GM12878 (cell line): ENCODE data around the gene SLU7. TPM values are rescaled to one million over a fixed set of nuclear protein-coding genes. Genes with fewer than 3 reads are reported as not detected.

ENCODE experiments used
- ATAC-seq: fragments of 200-7000 bp; cut with Tn5 transposase; 3 replicates; pipeline ENCODE4 v1.9.1; 2020; ENCODE audit warnings: mild to moderate bottlenecking, moderate library complexity
- BruUV-seq: library from RNA; stranded (reverse); fragments of 400-500 nt; replicated peaks from 2 replicates; lab custom pipeline; 2021; lab: Mats Ljungman, UMichigan
- CTCF ChIA-PET: fragments of 300-600 bp; sonication (Branson Sonifier 250); formaldehyde crosslinking; extraction: SDS; loops from one replicate; lab custom pipeline; 2021; ENCODE audit warnings: inconsistent platforms; lab: Yijun Ruan, JAX
- POLR2A ChIA-PET: fragments of 350-600 bp; formaldehyde crosslinking; extraction: SDS; loops from one replicate; lab custom pipeline; 2021; ENCODE audit warnings: inconsistent platforms; lab: Charles Lee
- RAD21 ChIA-PET: fragments of 300-600 bp; sonication (Branson Sonifier 250); formaldehyde crosslinking; loops from one replicate; lab custom pipeline; 2023; ENCODE audit warnings: antibody characterized with exemption; ENCODE audit not compliant: unreplicated experiment; lab: Charles Lee
- SMC1A ChIA-PET: fragments of 300-600 bp; sonication (Branson Sonifier 250); formaldehyde crosslinking; loops from one replicate; lab custom pipeline; 2023; ENCODE audit not compliant: unreplicated experiment, uncharacterized antibody; lab: Charles Lee
- DNase-seq: peaks from one replicate; pipeline ENCODE4 v3.0.0-alpha.2; 2011; ENCODE audit warnings: low read depth, low spot score
- FAIRE-seq: peaks from 3 replicates; lab custom pipeline; 2011; peaks lifted over from hg19 to GRCh38; lab: Jason Lieb, UNC
- H2AFZ ChIP-seq: 2 replicates; pipeline ENCODE4 v1.6.0; 2011; ENCODE audit warnings: low read depth, low read length, control low read depth; ENCODE audit not compliant: control insufficient read depth
- H3K27ac ChIP-seq: 2 replicates; pipeline ENCODE4 v1.5.1; 2011; ENCODE audit warnings: control low read depth; ENCODE audit not compliant: control insufficient read depth, insufficient read depth
- H3K27me3 ChIP-seq, 2 experiments: replicated peaks in 1 of 2; 2 replicates each; pipeline versions ENCODE4 v1.6.0 to v1.6.1; 2011; ENCODE audit warnings: low read length in 1 of 2; ENCODE audit not compliant: control insufficient read depth in 2 of 2, insufficient read depth in 2 of 2
- H3K36me3 ChIP-seq, 2 experiments: 2 replicates each; pipeline ENCODE4 v1.5.1; 2011; ENCODE audit warnings: low read length in 1 of 2; ENCODE audit not compliant: control insufficient read depth in 2 of 2, insufficient read depth in 2 of 2
- H3K4me1 ChIP-seq: 2 replicates; pipeline ENCODE4 v1.6.1; 2011; ENCODE audit warnings: mild to moderate bottlenecking, low read length, moderate library complexity, mixed read lengths; ENCODE audit not compliant: control insufficient read depth, insufficient read depth
- H3K4me2 ChIP-seq: 2 replicates; pipeline ENCODE4 v1.6.0; 2011; ENCODE audit warnings: control low read depth; ENCODE audit not compliant: control insufficient read depth, insufficient read depth
- H3K4me3 ChIP-seq: fragments of 200-600 bp; sonication (generic); 2 replicates; pipeline ENCODE4 v1.5.1; 2016
- H3K79me2 ChIP-seq: 2 replicates; pipeline ENCODE4 v1.6.0; 2011; ENCODE audit warnings: low read length; ENCODE audit not compliant: control insufficient read depth, insufficient read depth
- H3K9ac ChIP-seq: 2 replicates; pipeline ENCODE4 v1.8.0; 2011; ENCODE audit warnings: low read length, control low read depth, mixed read lengths; ENCODE audit not compliant: control insufficient read depth, insufficient read depth
- H3K9me3 ChIP-seq: replicated peaks from 3 replicates; pipeline ENCODE4 v1.5.1; 2011; ENCODE audit warnings: mild to moderate bottlenecking, low read length; ENCODE audit not compliant: control insufficient read depth, insufficient read depth
- H4K20me1 ChIP-seq: 2 replicates; pipeline ENCODE4 v1.6.0; 2011; ENCODE audit not compliant: control insufficient read depth, insufficient read depth
- CHD4 ChIP-seq: fragments of 200-600 bp; sonication (generic); IDR thresholded peaks from 2 replicates; pipeline ENCODE4 v1.6.1; 2016; ENCODE audit warnings: mild to moderate bottlenecking
- CREM ChIP-seq: IDR thresholded peaks from 2 replicates; pipeline ENCODE4 v1.6.1; 2014; ENCODE audit warnings: antibody characterized with exemption, low read depth
- ETV6 ChIP-seq, 2 experiments: fragments of 450-650 bp in 1 of 2; IDR thresholded peaks in 1 of 2; conservative IDR thresholded peaks in 1 of 2; 2 replicates each; pipeline ENCODE4 v1.6.1; 2014; ENCODE audit warnings: antibody characterized with exemption in 1 of 2, borderline replicate concordance in 1 of 2, low read depth in 1 of 2, mild to moderate bottlenecking in 1 of 2, moderate library complexity in 1 of 2
- GABPA ChIP-seq: IDR thresholded peaks from 2 replicates; pipeline ENCODE4 v1.6.1; 2014; ENCODE audit warnings: antibody characterized with exemption, low read depth, mild to moderate bottlenecking, inconsistent platforms
- MYB ChIP-seq: fragments of 150-350 bp; IDR thresholded peaks from 2 replicates; pipeline ENCODE4 v1.6.1; 2014; ENCODE audit warnings: mild to moderate bottlenecking, low read depth, low read length, borderline replicate concordance
- NBN ChIP-seq: fragments of 450-650 bp; IDR thresholded peaks from 2 replicates; pipeline ENCODE4 v1.6.1; 2016
- RBBP5 ChIP-seq: fragments of 200-600 bp; sonication (generic); conservative IDR thresholded peaks from 2 replicates; pipeline ENCODE4 v1.6.1; 2016
- RUNX3 ChIP-seq: IDR thresholded peaks from 2 replicates; pipeline ENCODE4 v1.6.1; 2012; ENCODE audit warnings: low read length, inconsistent platforms
- SIX5 ChIP-seq: IDR thresholded peaks from 2 replicates; pipeline ENCODE4 v1.6.1; 2011; ENCODE audit warnings: mild to moderate bottlenecking, low read depth, low read length, moderate library complexity; ENCODE audit not compliant: severe bottlenecking
- SREBF1 ChIP-seq: IDR thresholded peaks from 2 replicates; pipeline ENCODE4 v1.6.1; 2012; ENCODE audit warnings: mild to moderate bottlenecking, low read length
- ZNF274 ChIP-seq: IDR thresholded peaks from one replicate; pipeline ENCODE4 v1.8.0; 2011; ENCODE audit not compliant: insufficient read length, insufficient read depth
- ZNF384 ChIP-seq: IDR thresholded peaks from 2 replicates; pipeline ENCODE4 v1.6.1; 2012; ENCODE audit warnings: low read depth, mild to moderate bottlenecking, low read length, improper control_type of control experiment, borderline replicate concordance
- in situ Hi-C: fragments of 300-500 bp; cut with MboI; formaldehyde crosslinking; loops from 9 replicates; pipeline ENCODE4 v1.14.3; 2018; ENCODE audit warnings: mixed read lengths
- intact Hi-C: fragments of 100-400 bp; cut with micrococcal nuclease; formaldehyde crosslinking; loops from one replicate; pipeline ENCODE4 v1.14.2; 2022; ENCODE audit not compliant: unreplicated experiment
- polyA plus RNA-seq, 11 experiments: library from polyadenylated mRNA; depleted of rRNA in 4 of 11; unstranded in 6 of 11; stranded (reverse) in 5 of 11; fragments of >200 nt; fragmentation: Nextera tagmentation in 4 of 11; fragmentation: Illumina TruSeq in 1 of 11; extraction: Ambion mirVana in 4 of 11; extraction: Trizol in 1 of 11; gene quantifications; 1 replicate in 1 of 11; 2 replicates in 10 of 11; pipeline versions ENCODE4 v1.2.1 to v1.2.3, GENCODE V29; 2011 to 2016; ENCODE audit warnings: inconsistent platforms in 2 of 11, missing spikeins in 2 of 11, low read depth in 1 of 11
- total RNA-seq, 4 experiments: library from RNA; depleted of rRNA in 3 of 4; stranded (reverse); fragments of >200 nt in 3 of 4; fragmentation: Illumina TruSeq in 1 of 4; extraction: Trizol in 1 of 4; gene quantifications; 2 replicates each; pipeline versions ENCODE4 v1.2.1 to v1.2.3, GENCODE V29; 2013 to 2021
- TF ChIP-seq, protein P1 (sequence below): fragments of 450-650 bp; IDR thresholded peaks from 2 replicates; pipeline ENCODE4 v1.6.1; 2018; ENCODE audit warnings: mild to moderate bottlenecking, low read depth, moderate library complexity; ENCODE audit not compliant: partially characterized antibody
- TF ChIP-seq, protein P2 (sequence below): fragments of 450-650 bp; IDR thresholded peaks from 2 replicates; pipeline ENCODE4 v1.6.1; 2017; ENCODE audit warnings: mild to moderate bottlenecking, low read depth, inconsistent platforms; ENCODE audit not compliant: poor library complexity, severe bottlenecking
- TF ChIP-seq, protein P3 (sequence below): IDR thresholded peaks from 2 replicates; pipeline ENCODE4 v1.6.1; 2011; ENCODE audit warnings: mild to moderate bottlenecking, low read depth, low read length, moderate library complexity; ENCODE audit not compliant: insufficient replicate concordance

The SLU7 gene
- total and polyA plus RNA-seq, 10 of the 15 experiments (the other 5 are each of a cell fraction or from before 2014, with no cell fraction given) = 32.7 to 55.2 (median 46.6) TPM

DNA sequence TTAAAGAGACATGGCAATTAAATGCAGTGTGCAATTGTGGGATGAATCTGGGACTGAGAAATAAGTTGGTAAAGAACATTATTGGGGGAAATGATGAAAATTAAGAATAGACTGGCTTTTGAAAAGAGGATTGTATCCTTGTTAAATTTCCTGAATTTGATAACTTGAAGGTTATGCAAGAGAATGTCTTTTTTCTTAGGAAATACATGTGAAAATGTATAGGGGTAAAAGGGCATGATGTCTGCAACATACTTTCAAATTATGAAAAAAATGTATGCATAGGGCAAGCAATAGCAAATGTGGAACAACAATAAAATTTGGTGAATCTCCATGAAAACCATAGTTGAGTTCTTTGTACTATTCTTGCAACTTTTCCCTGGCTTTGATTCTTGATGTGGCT lies 26.9 kb upstream of the SLU7 start:
- no peak for TF ChIP-seq GABPA
- no peak for TF ChIP-seq RUNX3
- TF ChIP-seq, protein P1, sequence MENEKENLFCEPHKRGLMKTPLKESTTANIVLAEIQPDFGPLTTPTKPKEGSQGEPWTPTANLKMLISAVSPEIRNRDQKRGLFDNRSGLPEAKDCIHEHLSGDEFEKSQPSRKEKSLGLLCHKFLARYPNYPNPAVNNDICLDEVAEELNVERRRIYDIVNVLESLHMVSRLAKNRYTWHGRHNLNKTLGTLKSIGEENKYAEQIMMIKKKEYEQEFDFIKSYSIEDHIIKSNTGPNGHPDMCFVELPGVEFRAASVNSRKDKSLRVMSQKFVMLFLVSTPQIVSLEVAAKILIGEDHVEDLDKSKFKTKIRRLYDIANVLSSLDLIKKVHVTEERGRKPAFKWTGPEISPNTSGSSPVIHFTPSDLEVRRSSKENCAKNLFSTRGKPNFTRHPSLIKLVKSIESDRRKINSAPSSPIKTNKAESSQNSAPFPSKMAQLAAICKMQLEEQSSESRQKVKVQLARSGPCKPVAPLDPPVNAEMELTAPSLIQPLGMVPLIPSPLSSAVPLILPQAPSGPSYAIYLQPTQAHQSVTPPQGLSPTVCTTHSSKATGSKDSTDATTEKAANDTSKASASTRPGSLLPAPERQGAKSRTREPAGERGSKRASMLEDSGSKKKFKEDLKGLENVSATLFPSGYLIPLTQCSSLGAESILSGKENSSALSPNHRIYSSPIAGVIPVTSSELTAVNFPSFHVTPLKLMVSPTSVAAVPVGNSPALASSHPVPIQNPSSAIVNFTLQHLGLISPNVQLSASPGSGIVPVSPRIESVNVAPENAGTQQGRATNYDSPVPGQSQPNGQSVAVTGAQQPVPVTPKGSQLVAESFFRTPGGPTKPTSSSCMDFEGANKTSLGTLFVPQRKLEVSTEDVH = no peak
- TF ChIP-seq, protein P2, sequence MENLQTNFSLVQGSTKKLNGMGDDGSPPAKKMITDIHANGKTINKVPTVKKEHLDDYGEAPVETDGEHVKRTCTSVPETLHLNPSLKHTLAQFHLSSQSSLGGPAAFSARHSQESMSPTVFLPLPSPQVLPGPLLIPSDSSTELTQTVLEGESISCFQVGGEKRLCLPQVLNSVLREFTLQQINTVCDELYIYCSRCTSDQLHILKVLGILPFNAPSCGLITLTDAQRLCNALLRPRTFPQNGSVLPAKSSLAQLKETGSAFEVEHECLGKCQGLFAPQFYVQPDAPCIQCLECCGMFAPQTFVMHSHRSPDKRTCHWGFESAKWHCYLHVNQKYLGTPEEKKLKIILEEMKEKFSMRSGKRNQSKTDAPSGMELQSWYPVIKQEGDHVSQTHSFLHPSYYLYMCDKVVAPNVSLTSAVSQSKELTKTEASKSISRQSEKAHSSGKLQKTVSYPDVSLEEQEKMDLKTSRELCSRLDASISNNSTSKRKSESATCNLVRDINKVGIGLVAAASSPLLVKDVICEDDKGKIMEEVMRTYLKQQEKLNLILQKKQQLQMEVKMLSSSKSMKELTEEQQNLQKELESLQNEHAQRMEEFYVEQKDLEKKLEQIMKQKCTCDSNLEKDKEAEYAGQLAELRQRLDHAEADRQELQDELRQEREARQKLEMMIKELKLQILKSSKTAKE = no peak
- no peak for TF ChIP-seq CREM
- no peak for TF ChIP-seq RBBP5
- TF ChIP-seq ETV6 (conservative IDR thresholded peaks at IDR 0.05 in 1 of 2, IDR thresholded peaks at IDR 0.05 in 1 of 2; ENCODE audit: borderline replicate concordance in 1 of 2, low read depth in 1 of 2) = no peak
- TF ChIP-seq ZNF384 = no peak
- TF ChIP-seq SREBF1 = no peak
- TF ChIP-seq MYB = no peak
- TF ChIP-seq NBN = no peak
- TF ChIP-seq ZNF274 = no peak
- TF ChIP-seq, protein P3, sequence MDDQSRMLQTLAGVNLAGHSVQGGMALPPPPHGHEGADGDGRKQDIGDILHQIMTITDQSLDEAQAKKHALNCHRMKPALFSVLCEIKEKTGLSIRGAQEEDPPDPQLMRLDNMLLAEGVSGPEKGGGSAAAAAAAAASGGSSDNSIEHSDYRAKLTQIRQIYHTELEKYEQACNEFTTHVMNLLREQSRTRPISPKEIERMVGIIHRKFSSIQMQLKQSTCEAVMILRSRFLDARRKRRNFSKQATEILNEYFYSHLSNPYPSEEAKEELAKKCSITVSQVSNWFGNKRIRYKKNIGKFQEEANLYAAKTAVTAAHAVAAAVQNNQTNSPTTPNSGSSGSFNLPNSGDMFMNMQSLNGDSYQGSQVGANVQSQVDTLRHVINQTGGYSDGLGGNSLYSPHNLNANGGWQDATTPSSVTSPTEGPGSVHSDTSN = no peak
- no peak for TF ChIP-seq CHD4
- TF ChIP-seq SIX5 = no peak
- Histone ChIP-seq H3K27ac (no peak overlapping the region), H3K36me3 (no peaks in the 10 kb centered on the region), H3K9me3 (peaks cover 11% of the 10 kb centered on the region), H3K79me2 (peaks cover 25% of the 10 kb centered on the region), H3K9ac (no peak overlapping the region), H3K4me3 (no peak overlapping the region), H3K4me2 (no peak overlapping the region), H3K4me1 (peaks cover 58% of the 10 kb centered on the region), H4K20me1 (no peaks in the 10 kb centered on the region), H2AFZ (no peak overlapping the region), H3K27me3 (no peaks in the 10 kb centered on the region)
- SMC1A ChIA-PET = interaction anchor here (1.0 to 4.9 kb wide), 8 partner anchors 8 to 32 kb away, joined by 3 to 81 read pairs (median 5); no protein-coding TSS in a partner anchor
- FAIRE-seq (no peak), DNase-seq (no peak), ATAC-seq (no peak)
- intact Hi-C loops (no loop called here), in situ Hi-C loops (no loop called here)
- POLR2A ChIA-PET = interaction anchor here (0.7 to 2.4 kb wide), 9 partner anchors 8 to 27 kb away, joined by 3 to 22 read pairs (median 3); partner anchors contain the start of gene SLU7
- CTCF ChIA-PET = interaction anchor here (0.6 to 1.4 kb wide), 4 partner anchors 13 to 98 kb away, joined by 3 to 6 read pairs (median 4); no protein-coding TSS in a partner anchor
- BruUV-seq = no TSS peak
- RAD21 ChIA-PET = interaction anchor here (0.7 to 5.1 kb wide), 7 partner anchors 10 to 55 kb away, joined by 3 to 67 read pairs (median 3); partner anchors contain the start of gene SLU7
